ENCODE data around the gene HNRNPF. TPM values are rescaled to one million over a fixed set of nuclear protein-coding genes. Genes with fewer than 3 reads are reported as not detected.
A peak's percentile ranks its signal among the peaks of the same experiment; 100 is the strongest.
"Not testable (repeated sequence)": the region's sequence is repeated elsewhere in the genome, so short reads cannot be mapped to it uniquely, and the experiment has no call there.

HNRNPF gene
- total RNA-seq, 1 experiment from 2014 or later, result 237 TPM

DNA sequence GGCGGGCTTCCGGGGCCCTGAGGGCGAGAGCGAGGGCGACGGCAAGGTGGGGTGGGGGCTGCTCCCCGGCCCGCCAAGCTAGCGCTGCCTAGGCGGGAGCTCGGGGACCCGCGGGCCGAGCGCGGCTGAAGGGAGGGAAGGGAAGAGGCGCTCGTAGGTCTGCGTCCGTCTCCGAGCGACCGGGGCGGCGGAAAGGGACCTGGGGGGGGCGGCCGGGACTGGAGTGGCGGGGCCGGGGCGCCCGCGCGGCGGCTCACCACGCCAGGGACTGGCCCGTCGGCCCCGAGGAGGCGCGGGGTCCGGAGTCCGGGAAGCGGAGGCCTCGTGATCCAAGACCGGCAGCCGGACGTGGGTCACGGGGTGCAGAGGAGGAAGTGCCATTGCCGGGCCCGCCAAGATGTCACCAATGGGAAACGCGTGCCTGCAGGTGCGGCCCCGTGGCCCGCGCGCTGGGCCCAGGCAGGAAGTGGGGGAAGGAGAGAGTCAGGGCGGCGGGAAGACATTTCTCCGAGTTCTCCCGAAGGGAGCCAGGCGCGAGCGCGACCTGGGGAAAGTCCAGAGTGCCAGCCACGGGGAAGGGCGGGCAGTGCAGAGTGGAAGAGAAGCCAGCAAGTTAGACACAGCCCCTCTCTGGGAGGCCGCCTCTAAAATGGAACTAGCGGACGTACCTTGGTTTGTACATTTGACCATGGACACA is 11.9 kb downstream of the HNRNPF start:
- DNase-seq (ENCODE audit: low read depth in 1 of 2, low spot score in 2 of 2), result peak; percentile 86
- H3K4me1 ChIP-seq (replicated peaks), result peaks cover 61% of the 10 kb centered on the region

DNA sequence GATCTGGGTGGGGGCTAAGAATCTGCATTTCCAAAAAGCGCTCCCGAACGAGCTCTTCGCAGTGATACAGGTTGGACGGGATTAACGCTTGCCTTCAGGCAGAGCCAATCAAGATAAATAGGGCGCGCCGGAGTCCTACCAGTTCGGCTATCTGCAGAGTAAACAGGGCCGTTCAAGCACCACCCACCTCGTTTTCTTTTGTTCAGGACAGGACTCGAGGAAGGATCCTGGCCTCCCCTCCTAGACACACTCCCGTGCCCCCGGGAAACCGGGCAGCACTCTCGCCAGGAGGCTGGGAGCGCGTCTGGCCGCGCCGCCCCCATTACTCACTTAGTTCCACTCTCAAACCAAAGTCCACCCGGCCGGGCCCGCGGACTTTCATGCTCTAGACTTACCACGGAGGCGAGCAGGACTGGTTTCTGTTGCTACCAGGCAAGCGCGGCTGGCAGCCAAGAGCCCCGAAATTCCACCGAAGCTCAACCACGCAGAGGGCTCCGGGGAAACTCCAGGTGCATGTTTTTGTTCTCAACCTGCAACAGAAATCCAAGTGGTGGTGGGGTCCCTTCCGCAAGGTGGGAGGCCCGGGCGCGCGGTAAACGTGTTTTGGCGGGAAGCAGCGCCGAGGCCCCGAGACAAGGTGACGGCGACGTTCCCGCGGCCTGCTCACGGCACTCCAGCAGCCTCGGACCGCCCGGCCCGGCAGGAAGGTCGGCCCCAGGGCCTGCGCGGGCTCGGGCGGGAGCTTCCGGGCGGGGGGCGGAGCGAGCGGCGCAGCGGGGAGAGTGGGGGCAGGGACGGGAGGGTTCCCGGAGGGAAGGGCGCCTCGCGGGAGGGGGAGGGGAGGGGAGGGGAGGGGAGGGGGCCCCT is 12.7 kb downstream of the HNRNPF start:
- peaks cover 82% of the 10 kb centered on the region for H3K36me3 ChIP-seq
- DNase-seq (ENCODE audit: low read depth in 1 of 2, low spot score in 2 of 2), result peak; percentile 83
- H3K9me3 ChIP-seq (replicated peaks), result no peaks in the 10 kb centered on the region
- H3K27ac ChIP-seq, result peak overlapping the region; percentile 95
- peak overlapping the region; percentile 60 for H3K4me3 ChIP-seq
- no peaks in the 10 kb centered on the region for H3K27me3 ChIP-seq (replicated peaks)
- peaks cover 55% of the 10 kb centered on the region for H3K4me1 ChIP-seq (replicated peaks)

More for the DNA sequence above, 11.9 kb downstream of the HNRNPF start:
- Histone ChIP-seq H3K36me3 (peaks cover 74% of the 10 kb centered on the region), H3K27ac (peak overlapping the region; percentile 95), H3K9me3 (replicated peaks) (no peaks in the 10 kb centered on the region), H3K27me3 (replicated peaks) (no peaks in the 10 kb centered on the region), H3K4me3 (peak overlapping the region; percentile 60)

DNA sequence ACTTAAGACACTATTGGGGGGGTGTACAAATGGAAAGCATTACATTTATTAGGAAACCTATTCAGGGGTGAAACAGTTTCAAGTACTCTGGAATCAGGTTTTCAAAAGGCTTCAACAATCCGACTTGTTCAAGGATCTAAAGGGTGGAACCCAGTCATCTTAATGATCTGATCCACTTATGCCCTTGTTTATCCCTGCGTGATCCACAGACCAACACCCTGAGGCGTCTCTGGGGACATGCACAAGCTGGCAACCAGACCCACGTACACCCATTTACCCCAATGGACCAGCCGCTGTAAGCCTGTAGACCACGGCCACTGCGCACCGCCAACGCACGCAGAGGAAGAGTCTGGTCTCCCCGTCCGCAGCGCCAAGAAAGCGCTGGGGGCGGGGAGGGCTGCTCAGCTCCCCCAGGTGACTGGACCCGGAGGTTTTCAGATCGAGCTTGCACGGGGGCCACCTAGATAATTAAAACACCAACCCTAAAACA is 13.4 kb downstream of the HNRNPF start:
- H3K4me3 ChIP-seq, result peak overlapping the region; percentile 60
- no peaks in the 10 kb centered on the region for H3K9me3 ChIP-seq (replicated peaks)
- DNase-seq (ENCODE audit: low read depth in 1 of 2, low spot score in 2 of 2), result no peak
- peak overlapping the region; percentile 95 for H3K27ac ChIP-seq
- peaks cover 88% of the 10 kb centered on the region for H3K36me3 ChIP-seq
- no peaks in the 10 kb centered on the region for H3K27me3 ChIP-seq (replicated peaks)
- H3K4me1 ChIP-seq (replicated peaks), result peaks cover 55% of the 10 kb centered on the region

- H3K4me1 ChIP-seq (replicated peaks), result peaks cover 49% of the 10 kb centered on the region
- no peak for DNase-seq (ENCODE audit: low read depth in 1 of 2, low spot score in 2 of 2)
- peak overlapping the region; percentile 60 for H3K4me3 ChIP-seq
- H3K27me3 ChIP-seq (replicated peaks), result no peaks in the 10 kb centered on the region
- H3K9me3 ChIP-seq (replicated peaks), result no peaks in the 10 kb centered on the region
- peaks cover 90% of the 10 kb centered on the region for H3K36me3 ChIP-seq
- no peak overlapping the region for H3K27ac ChIP-seq
Measured at GRCh38 chr10:43394868-43395267, 14.1 kb downstream of the HNRNPF start.

- DNase-seq (ENCODE audit: low read depth in 1 of 2, low spot score in 2 of 2), result no peak
- peaks cover 38% of the 10 kb centered on the region for H3K4me1 ChIP-seq (replicated peaks)
- H3K27ac ChIP-seq, result no peak overlapping the region
- no peaks in the 10 kb centered on the region for H3K27me3 ChIP-seq (replicated peaks)
- H3K4me3 ChIP-seq, result no peak overlapping the region
- peaks cover 90% of the 10 kb centered on the region for H3K36me3 ChIP-seq
- H3K9me3 ChIP-seq (replicated peaks), result no peaks in the 10 kb centered on the region
Measured at GRCh38 chr10:43393606-43394360, 15.2 kb downstream of the HNRNPF start.

GRCh38 chr10:43393186-43393585 is 15.8 kb downstream of the HNRNPF start:
- Histone ChIP-seq H3K4me1 (replicated peaks) (peaks cover 32% of the 10 kb centered on the region), H3K36me3 (peaks cover 92% of the 10 kb centered on the region)
- not testable (repeated sequence) for H3K27ac ChIP-seq; H3K27me3 ChIP-seq (replicated peaks); H3K4me3 ChIP-seq; H3K9me3 ChIP-seq (replicated peaks); DNase-seq (ENCODE audit: low read depth in 1 of 2, low spot score in 2 of 2)

DNA sequence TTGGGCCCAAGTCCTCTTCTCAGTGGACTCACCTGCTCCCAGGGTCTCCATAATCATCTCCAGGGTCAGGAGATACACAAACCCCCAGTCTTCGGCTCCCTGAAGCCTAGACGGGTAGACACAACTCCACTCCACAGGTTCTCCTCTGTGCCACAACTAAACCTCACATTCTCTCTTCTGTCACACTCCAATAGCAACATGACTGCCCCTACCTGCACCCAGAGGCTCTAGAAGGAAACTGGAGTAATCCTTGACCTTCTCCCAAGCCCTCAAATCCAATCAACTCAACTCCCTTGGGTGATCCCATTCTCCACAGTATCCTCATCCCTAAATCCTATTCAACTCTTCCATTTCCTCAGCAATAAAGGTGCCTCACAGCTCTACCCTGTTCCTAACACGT is 16.2 kb downstream of the HNRNPF start:
- no peak overlapping the region for H3K4me3 ChIP-seq
- H3K27ac ChIP-seq, result no peak overlapping the region
- peaks cover 93% of the 10 kb centered on the region for H3K36me3 ChIP-seq
- H3K27me3 ChIP-seq (replicated peaks), result no peaks in the 10 kb centered on the region
- no peaks in the 10 kb centered on the region for H3K9me3 ChIP-seq (replicated peaks)
- peaks cover 28% of the 10 kb centered on the region for H3K4me1 ChIP-seq (replicated peaks)
- no peak for DNase-seq (ENCODE audit: low read depth in 1 of 2, low spot score in 2 of 2)

GRCh38 chr10:43391496-43391895 is 17.5 kb downstream of the HNRNPF start:
- no peak for DNase-seq (ENCODE audit: low read depth in 1 of 2, low spot score in 2 of 2)
- Histone ChIP-seq H3K27me3 (replicated peaks) (no peaks in the 10 kb centered on the region), H3K4me1 (replicated peaks) (peaks cover 19% of the 10 kb centered on the region), H3K4me3 (no peak overlapping the region), H3K27ac (no peak overlapping the region), H3K36me3 (peaks cover 100% of the 10 kb centered on the region), H3K9me3 (replicated peaks) (no peaks in the 10 kb centered on the region)

DNA sequence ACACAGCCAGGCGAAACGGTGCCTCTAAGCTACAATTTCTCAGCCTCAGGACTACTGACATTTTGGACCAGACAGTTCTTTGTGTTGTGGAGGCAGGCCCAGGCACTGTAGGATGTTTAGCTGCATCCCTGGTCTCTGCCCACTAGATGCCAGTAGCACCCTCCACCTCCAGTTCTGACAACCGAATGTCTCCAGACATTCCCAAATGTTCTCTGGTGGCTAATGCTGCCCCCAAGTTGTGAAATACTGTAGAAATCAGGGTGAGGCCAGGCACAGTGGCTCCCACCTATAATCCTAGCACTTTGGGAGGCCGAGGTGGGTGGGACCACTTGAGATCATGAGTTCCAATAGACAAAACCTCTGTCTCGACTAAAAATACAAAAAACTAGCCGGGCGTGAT is 18.2 kb downstream of the HNRNPF start:
- peaks cover 11% of the 10 kb centered on the region for H3K4me1 ChIP-seq (replicated peaks)
- no peaks in the 10 kb centered on the region for H3K9me3 ChIP-seq (replicated peaks)
- peaks cover 100% of the 10 kb centered on the region for H3K36me3 ChIP-seq
- H3K27me3 ChIP-seq (replicated peaks), result no peaks in the 10 kb centered on the region
- no peak overlapping the region for H3K27ac ChIP-seq
- no peak overlapping the region for H3K4me3 ChIP-seq
- no peak for DNase-seq (ENCODE audit: low read depth in 1 of 2, low spot score in 2 of 2)

- no peak overlapping the region for H3K27ac ChIP-seq
- DNase-seq (ENCODE audit: low read depth in 1 of 2, low spot score in 2 of 2), result no peak
- no peaks in the 10 kb centered on the region for H3K9me3 ChIP-seq (replicated peaks)
- peaks cover 7% of the 10 kb centered on the region for H3K4me1 ChIP-seq (replicated peaks)
- no peak overlapping the region for H3K4me3 ChIP-seq
- H3K27me3 ChIP-seq (replicated peaks), result no peaks in the 10 kb centered on the region
- peaks cover 100% of the 10 kb centered on the region for H3K36me3 ChIP-seq
Measured at GRCh38 chr10:43390333-43390732, 18.7 kb downstream of the HNRNPF start.

DNA sequence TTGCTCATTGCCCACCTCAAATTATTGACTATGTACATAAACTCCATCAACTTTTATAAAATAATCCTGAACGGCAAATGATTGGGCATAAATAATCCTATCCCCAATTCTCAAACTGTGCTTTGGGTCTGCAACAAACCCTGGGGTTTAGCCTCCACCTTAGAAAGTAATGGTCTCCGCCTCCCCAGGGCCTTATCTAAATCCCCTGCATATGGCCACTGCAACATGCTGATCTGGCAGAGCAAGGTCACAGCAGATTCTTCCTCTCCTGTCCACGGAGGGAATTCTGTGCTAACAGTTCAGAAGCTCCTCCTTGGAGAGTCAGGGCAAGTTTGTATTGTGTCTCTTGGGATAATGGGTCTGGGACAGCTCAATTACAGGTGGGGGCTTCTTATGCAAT is 19.1 kb downstream of the HNRNPF start:
- Histone ChIP-seq H3K27ac (no peak overlapping the region), H3K4me3 (no peak overlapping the region), H3K27me3 (replicated peaks) (no peaks in the 10 kb centered on the region), H3K36me3 (peaks cover 100% of the 10 kb centered on the region), H3K4me1 (replicated peaks) (peaks cover 2% of the 10 kb centered on the region), H3K9me3 (replicated peaks) (no peaks in the 10 kb centered on the region)
- no peak for DNase-seq (ENCODE audit: low read depth in 1 of 2, low spot score in 2 of 2)

DNA sequence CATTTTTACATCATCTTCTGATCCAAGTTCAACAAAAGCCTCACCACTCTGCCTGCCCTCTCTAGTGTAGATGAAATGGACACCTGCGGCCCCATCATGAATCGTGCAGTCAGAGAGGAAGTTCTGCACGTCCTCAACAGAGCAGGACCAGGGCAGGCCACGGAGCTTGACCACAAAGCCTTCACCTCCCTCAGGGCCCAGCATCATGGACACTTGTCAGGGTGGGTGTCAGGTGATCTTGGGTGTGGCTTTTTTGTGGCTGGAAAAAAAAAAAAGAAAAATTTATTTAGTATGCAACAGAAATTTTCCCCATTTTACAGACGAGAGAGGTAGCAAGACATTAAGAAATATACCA is 21.3 kb downstream of the HNRNPF start:
- no peak overlapping the region for H3K27ac ChIP-seq
- DNase-seq (ENCODE audit: low read depth in 1 of 2, low spot score in 2 of 2), result no peak
- peaks cover 79% of the 10 kb centered on the region for H3K36me3 ChIP-seq
- no peaks in the 10 kb centered on the region for H3K4me1 ChIP-seq (replicated peaks)
- no peaks in the 10 kb centered on the region for H3K9me3 ChIP-seq (replicated peaks)
- H3K4me3 ChIP-seq, result no peak overlapping the region
- no peaks in the 10 kb centered on the region for H3K27me3 ChIP-seq (replicated peaks)

- no peaks in the 10 kb centered on the region for H3K9me3 ChIP-seq (replicated peaks)
- H3K4me1 ChIP-seq (replicated peaks), result no peaks in the 10 kb centered on the region
- DNase-seq (ENCODE audit: low read depth in 1 of 2, low spot score in 2 of 2), result no peak
- no peak overlapping the region for H3K27ac ChIP-seq
- H3K4me3 ChIP-seq, result no peak overlapping the region
- no peaks in the 10 kb centered on the region for H3K27me3 ChIP-seq (replicated peaks)
- peaks cover 74% of the 10 kb centered on the region for H3K36me3 ChIP-seq
Measured at GRCh38 chr10:43386981-43387677, 21.9 kb downstream of the HNRNPF start.
